GM12878 (cell line): ENCODE data around the gene PACS1. TPM values are rescaled to one million over a fixed set of nuclear protein-coding genes. Genes with fewer than 3 reads are reported as not detected.

Experiments
- ATAC-seq: fragments of 200-7000 bp; cut with Tn5 transposase; 3 replicates; pipeline ENCODE4 v1.9.1; 2020; ENCODE audit warnings: mild to moderate bottlenecking, moderate library complexity
- BruUV-seq: library from RNA; stranded (reverse); fragments of 400-500 nt; replicated peaks from 2 replicates; lab custom pipeline; 2021; lab: Mats Ljungman, UMichigan
- CTCF ChIA-PET: fragments of 300-600 bp; sonication (Branson Sonifier 250); formaldehyde crosslinking; extraction: SDS; loops from one replicate; lab custom pipeline; 2021; ENCODE audit warnings: inconsistent platforms; lab: Yijun Ruan, JAX
- POLR2A ChIA-PET: fragments of 350-600 bp; formaldehyde crosslinking; extraction: SDS; loops from one replicate; lab custom pipeline; 2021; ENCODE audit warnings: inconsistent platforms; lab: Charles Lee
- RAD21 ChIA-PET: fragments of 300-600 bp; sonication (Branson Sonifier 250); formaldehyde crosslinking; loops from one replicate; lab custom pipeline; 2023; ENCODE audit warnings: antibody characterized with exemption; ENCODE audit not compliant: unreplicated experiment; lab: Charles Lee
- SMC1A ChIA-PET: fragments of 300-600 bp; sonication (Branson Sonifier 250); formaldehyde crosslinking; loops from one replicate; lab custom pipeline; 2023; ENCODE audit not compliant: unreplicated experiment, uncharacterized antibody; lab: Charles Lee
- DNase-seq: peaks from one replicate; pipeline ENCODE4 v3.0.0-alpha.2; 2011; ENCODE audit warnings: low read depth, low spot score
- FAIRE-seq: peaks from 3 replicates; lab custom pipeline; 2011; peaks lifted over from hg19 to GRCh38; lab: Jason Lieb, UNC
- H2AFZ ChIP-seq: 2 replicates; pipeline ENCODE4 v1.6.0; 2011; ENCODE audit warnings: low read depth, low read length, control low read depth; ENCODE audit not compliant: control insufficient read depth
- H3K27ac ChIP-seq: 2 replicates; pipeline ENCODE4 v1.5.1; 2011; ENCODE audit warnings: control low read depth; ENCODE audit not compliant: control insufficient read depth, insufficient read depth
- H3K27me3 ChIP-seq, 2 experiments: replicated peaks in 1 of 2; 2 replicates each; pipeline versions ENCODE4 v1.6.0 to v1.6.1; 2011; ENCODE audit warnings: low read length in 1 of 2; ENCODE audit not compliant: control insufficient read depth in 2 of 2, insufficient read depth in 2 of 2
- H3K36me3 ChIP-seq, 2 experiments: 2 replicates each; pipeline ENCODE4 v1.5.1; 2011; ENCODE audit warnings: low read length in 1 of 2; ENCODE audit not compliant: control insufficient read depth in 2 of 2, insufficient read depth in 2 of 2
- H3K4me1 ChIP-seq: 2 replicates; pipeline ENCODE4 v1.6.1; 2011; ENCODE audit warnings: mild to moderate bottlenecking, low read length, moderate library complexity, mixed read lengths; ENCODE audit not compliant: control insufficient read depth, insufficient read depth
- H3K4me2 ChIP-seq: 2 replicates; pipeline ENCODE4 v1.6.0; 2011; ENCODE audit warnings: control low read depth; ENCODE audit not compliant: control insufficient read depth, insufficient read depth
- H3K4me3 ChIP-seq: fragments of 200-600 bp; sonication (generic); 2 replicates; pipeline ENCODE4 v1.5.1; 2016
- H3K79me2 ChIP-seq: 2 replicates; pipeline ENCODE4 v1.6.0; 2011; ENCODE audit warnings: low read length; ENCODE audit not compliant: control insufficient read depth, insufficient read depth
- H3K9ac ChIP-seq: 2 replicates; pipeline ENCODE4 v1.8.0; 2011; ENCODE audit warnings: low read length, control low read depth, mixed read lengths; ENCODE audit not compliant: control insufficient read depth, insufficient read depth
- H3K9me3 ChIP-seq: replicated peaks from 3 replicates; pipeline ENCODE4 v1.5.1; 2011; ENCODE audit warnings: mild to moderate bottlenecking, low read length; ENCODE audit not compliant: control insufficient read depth, insufficient read depth
- H4K20me1 ChIP-seq: 2 replicates; pipeline ENCODE4 v1.6.0; 2011; ENCODE audit not compliant: control insufficient read depth, insufficient read depth
- DPF2 ChIP-seq: fragments of 450-650 bp; IDR thresholded peaks from 2 replicates; pipeline ENCODE4 v1.6.1; 2017; ENCODE audit warnings: mild to moderate bottlenecking
- IRF4 ChIP-seq: IDR thresholded peaks from 2 replicates; pipeline ENCODE4 v1.6.1; 2011; ENCODE audit warnings: low read depth, low read length
- NR2C2 ChIP-seq: IDR thresholded peaks from 2 replicates; pipeline ENCODE4 v1.6.1; 2011; ENCODE audit warnings: borderline replicate concordance, low read depth; ENCODE audit not compliant: control insufficient read depth, insufficient read length
- NR2F1 ChIP-seq: fragments of 450-650 bp; conservative IDR thresholded peaks from 2 replicates; pipeline ENCODE4 v1.6.1; 2017; ENCODE audit warnings: mild to moderate bottlenecking
- SMAD5 ChIP-seq: IDR thresholded peaks from 2 replicates; pipeline ENCODE4 v1.6.1; 2016; ENCODE audit warnings: antibody characterized with exemption, low read depth
- SMC3 ChIP-seq: IDR thresholded peaks from 2 replicates; pipeline ENCODE4 v1.6.1; 2011; ENCODE audit warnings: low read length, improper control_type of control experiment, borderline replicate concordance
- ZNF24 ChIP-seq: fragments of 450-650 bp; IDR thresholded peaks from 2 replicates; pipeline ENCODE4 v1.6.1; 2017; ENCODE audit warnings: antibody characterized with exemption, mild to moderate bottlenecking
- WGBS: methylation state at CpG from one replicate; pipeline ENCODE4 v1.1.6; 2016; ENCODE audit warnings: low lambda C conversion rate; ENCODE audit not compliant: insufficient replicate concordance, insufficient coverage; ENCODE audit errors: missing lambda C conversion rate; 5-methylcytosine and 5-hydroxymethylcytosine counted together
- in situ Hi-C: fragments of 300-500 bp; cut with MboI; formaldehyde crosslinking; loops from 9 replicates; pipeline ENCODE4 v1.14.3; 2018; ENCODE audit warnings: mixed read lengths
- intact Hi-C: fragments of 100-400 bp; cut with micrococcal nuclease; formaldehyde crosslinking; loops from one replicate; pipeline ENCODE4 v1.14.2; 2022; ENCODE audit not compliant: unreplicated experiment
- polyA plus RNA-seq, 11 experiments: library from polyadenylated mRNA; depleted of rRNA in 4 of 11; unstranded in 6 of 11; stranded (reverse) in 5 of 11; fragments of >200 nt; fragmentation: Nextera tagmentation in 4 of 11; fragmentation: Illumina TruSeq in 1 of 11; extraction: Ambion mirVana in 4 of 11; extraction: Trizol in 1 of 11; gene quantifications; 1 replicate in 1 of 11; 2 replicates in 10 of 11; pipeline versions ENCODE4 v1.2.1 to v1.2.3, GENCODE V29; 2011 to 2016; ENCODE audit warnings: inconsistent platforms in 2 of 11, missing spikeins in 2 of 11, low read depth in 1 of 11
- total RNA-seq, 4 experiments: library from RNA; depleted of rRNA in 3 of 4; stranded (reverse); fragments of >200 nt in 3 of 4; fragmentation: Illumina TruSeq in 1 of 4; extraction: Trizol in 1 of 4; gene quantifications; 2 replicates each; pipeline versions ENCODE4 v1.2.1 to v1.2.3, GENCODE V29; 2013 to 2021
- TF ChIP-seq, protein P1 (sequence below): fragments of 150-350 bp; IDR thresholded peaks from 2 replicates; pipeline ENCODE4 v1.6.1; 2016; ENCODE audit warnings: low read depth, low read length

Gene PACS1
- total and polyA plus RNA-seq, 10 of the 15 experiments (the other 5 are each of a cell fraction or from before 2014, with no cell fraction given): 1.1 to 74.3 (median 17.9) TPM

DNA sequence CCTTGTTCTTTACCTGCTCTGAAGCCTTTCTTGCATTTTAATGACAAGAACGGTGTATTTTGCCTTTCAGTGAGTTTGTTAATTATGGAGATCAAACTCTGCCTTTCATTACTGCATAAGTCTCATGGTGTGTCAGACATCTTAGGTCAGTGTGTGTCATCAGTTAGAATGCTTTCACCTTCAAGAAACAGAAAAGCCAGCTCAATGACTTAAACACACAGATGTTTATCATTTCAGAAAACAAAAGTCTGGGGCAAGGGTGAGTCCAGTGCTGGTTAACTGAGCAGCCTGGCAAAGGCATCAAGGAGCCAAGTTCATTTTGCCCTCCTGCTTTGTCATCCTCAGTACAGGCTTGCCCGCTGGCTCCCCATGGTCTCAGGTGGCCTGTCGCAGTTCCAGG, 54.5 kb downstream of the PACS1 start:
- Histone ChIP-seq H4K20me1 (no peaks in the 10 kb centered on the region), H3K4me2 (peak overlapping the region; percentile 21; the same call in 1 of the 2 replicates), H3K4me3 (no peak overlapping the region), H3K27me3 (no peaks in the 10 kb centered on the region), H3K27ac (peak overlapping the region; percentile 91; the same call in 1 of the 2 replicates), H3K4me1 (peaks cover 45% of the 10 kb centered on the region), H2AFZ (no peak overlapping the region), H3K79me2 (peaks cover 61% of the 10 kb centered on the region), H3K9ac (no peak overlapping the region), H3K36me3 (no peaks in the 10 kb centered on the region; a peak in 1 of 4 replicates), H3K9me3 (no peaks in the 10 kb centered on the region)
- TF ChIP-seq IRF4: no peak
- TF ChIP-seq SMC3: no peak
- no peak for TF ChIP-seq SMAD5
- TF ChIP-seq DPF2: no peak
- TF ChIP-seq, protein P1, sequence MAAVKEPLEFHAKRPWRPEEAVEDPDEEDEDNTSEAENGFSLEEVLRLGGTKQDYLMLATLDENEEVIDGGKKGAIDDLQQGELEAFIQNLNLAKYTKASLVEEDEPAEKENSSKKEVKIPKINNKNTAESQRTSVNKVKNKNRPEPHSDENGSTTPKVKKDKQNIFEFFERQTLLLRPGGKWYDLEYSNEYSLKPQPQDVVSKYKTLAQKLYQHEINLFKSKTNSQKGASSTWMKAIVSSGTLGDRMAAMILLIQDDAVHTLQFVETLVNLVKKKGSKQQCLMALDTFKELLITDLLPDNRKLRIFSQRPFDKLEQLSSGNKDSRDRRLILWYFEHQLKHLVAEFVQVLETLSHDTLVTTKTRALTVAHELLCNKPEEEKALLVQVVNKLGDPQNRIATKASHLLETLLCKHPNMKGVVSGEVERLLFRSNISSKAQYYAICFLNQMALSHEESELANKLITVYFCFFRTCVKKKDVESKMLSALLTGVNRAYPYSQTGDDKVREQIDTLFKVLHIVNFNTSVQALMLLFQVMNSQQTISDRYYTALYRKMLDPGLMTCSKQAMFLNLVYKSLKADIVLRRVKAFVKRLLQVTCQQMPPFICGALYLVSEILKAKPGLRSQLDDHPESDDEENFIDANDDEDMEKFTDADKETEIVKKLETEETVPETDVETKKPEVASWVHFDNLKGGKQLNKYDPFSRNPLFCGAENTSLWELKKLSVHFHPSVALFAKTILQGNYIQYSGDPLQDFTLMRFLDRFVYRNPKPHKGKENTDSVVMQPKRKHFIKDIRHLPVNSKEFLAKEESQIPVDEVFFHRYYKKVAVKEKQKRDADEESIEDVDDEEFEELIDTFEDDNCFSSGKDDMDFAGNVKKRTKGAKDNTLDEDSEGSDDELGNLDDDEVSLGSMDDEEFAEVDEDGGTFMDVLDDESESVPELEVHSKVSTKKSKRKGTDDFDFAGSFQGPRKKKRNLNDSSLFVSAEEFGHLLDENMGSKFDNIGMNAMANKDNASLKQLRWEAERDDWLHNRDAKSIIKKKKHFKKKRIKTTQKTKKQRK: no peak
- TF ChIP-seq NR2F1: no peak
- TF ChIP-seq NR2C2: no peak
- TF ChIP-seq ZNF24: no peak
- ATAC-seq (no peak), DNase-seq (no peak), FAIRE-seq (no peak)
- no TSS peak for BruUV-seq
- SMC1A ChIA-PET: interaction anchor here (1.0 to 4.5 kb wide), 7 partner anchors 9 to 72 kb away, joined by 3 to 111 read pairs (median 3); partner anchors contain the start of gene SF3B2
- POLR2A ChIA-PET: interaction anchor here (1.2 to 4.1 kb wide), 4 partner anchors 10 to 36 kb away, joined by 3 to 61 read pairs (median 18); no protein-coding TSS in a partner anchor
- CTCF ChIA-PET: interaction anchor here (1.2 to 3.7 kb wide), 5 partner anchors 8 to 55 kb away, joined by 3 to 37 read pairs (median 3); no protein-coding TSS in a partner anchor
- WGBS: 80% methylated on average over 3 of the region's 3 CpGs
- RAD21 ChIA-PET: interaction anchor here (1.1 to 3.9 kb wide), 3 partner anchors 10 to 43 kb away, joined by 5 to 63 read pairs (median 18); no protein-coding TSS in a partner anchor
- intact Hi-C loops: no loop called here
- in situ Hi-C loops: no loop called here
